Esophagus squamous epithelium (tissue), 4 donors: Measurements from ENCODE around the gene CSF2RB.

Experiments used
- POLR2A ChIP-seq, 4 donors: fragments of 450-650 bp; IDR thresholded peaks; one replicate each; pipeline ENCODE4 v1.6.1; 2017; ENCODE audit warnings: antibody characterized with exemption in 4 of 4, mild to moderate bottlenecking in 4 of 4, moderate library complexity in 3 of 4
- TF ChIP-seq, protein P1 (sequence below), 6 experiments: fragments of 450-650 bp in 4 of 6; fragments of 200-600 bp in 2 of 6; sonication (generic) in 2 of 6; IDR thresholded peaks; one replicate each; pipeline ENCODE4 v1.5.1; 2016 to 2019; ENCODE audit warnings: antibody characterized with exemption in 6 of 6, mild to moderate bottlenecking in 4 of 6, moderate library complexity in 4 of 6

DNA sequence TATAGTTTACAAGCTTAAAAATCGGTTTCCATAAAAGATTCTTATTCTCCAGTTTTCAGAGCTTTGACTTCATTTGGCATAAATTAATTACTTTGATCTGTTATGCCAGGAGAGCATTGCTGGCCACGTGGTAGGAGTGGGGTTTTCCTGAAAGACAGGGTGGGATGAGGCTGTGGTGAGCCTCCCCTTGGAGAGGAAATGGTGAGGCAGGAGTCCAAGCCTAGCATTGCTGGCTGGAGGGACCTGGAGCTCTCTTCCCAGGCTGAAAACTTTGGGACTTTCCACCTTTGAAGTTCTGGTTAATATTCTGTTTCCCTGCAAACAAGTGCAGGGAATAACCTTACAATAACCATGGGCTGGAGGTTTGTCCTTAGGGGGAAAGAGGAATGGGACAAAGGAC, 21.1 kb upstream of the CSF2RB start:
- TF ChIP-seq, protein P1, sequence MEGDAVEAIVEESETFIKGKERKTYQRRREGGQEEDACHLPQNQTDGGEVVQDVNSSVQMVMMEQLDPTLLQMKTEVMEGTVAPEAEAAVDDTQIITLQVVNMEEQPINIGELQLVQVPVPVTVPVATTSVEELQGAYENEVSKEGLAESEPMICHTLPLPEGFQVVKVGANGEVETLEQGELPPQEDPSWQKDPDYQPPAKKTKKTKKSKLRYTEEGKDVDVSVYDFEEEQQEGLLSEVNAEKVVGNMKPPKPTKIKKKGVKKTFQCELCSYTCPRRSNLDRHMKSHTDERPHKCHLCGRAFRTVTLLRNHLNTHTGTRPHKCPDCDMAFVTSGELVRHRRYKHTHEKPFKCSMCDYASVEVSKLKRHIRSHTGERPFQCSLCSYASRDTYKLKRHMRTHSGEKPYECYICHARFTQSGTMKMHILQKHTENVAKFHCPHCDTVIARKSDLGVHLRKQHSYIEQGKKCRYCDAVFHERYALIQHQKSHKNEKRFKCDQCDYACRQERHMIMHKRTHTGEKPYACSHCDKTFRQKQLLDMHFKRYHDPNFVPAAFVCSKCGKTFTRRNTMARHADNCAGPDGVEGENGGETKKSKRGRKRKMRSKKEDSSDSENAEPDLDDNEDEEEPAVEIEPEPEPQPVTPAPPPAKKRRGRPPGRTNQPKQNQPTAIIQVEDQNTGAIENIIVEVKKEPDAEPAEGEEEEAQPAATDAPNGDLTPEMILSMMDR (IDR thresholded peaks at IDR 0.05) = no peak
- no peak for TF ChIP-seq POLR2A (IDR thresholded peaks at IDR 0.05)
